NB4 (cell line): Measurements from ENCODE around the gene ERVK3-1.

ENCODE experiments used
- MYC ChIP-seq: IDR thresholded peaks from 2 replicates; pipeline ENCODE4 v1.6.1; 2011; ENCODE audit warnings: low read depth, low read length
- POLR2A ChIP-seq: IDR thresholded peaks from 2 replicates; pipeline ENCODE4 v1.6.1; 2011; ENCODE audit warnings: mild to moderate bottlenecking; ENCODE audit not compliant: insufficient read length; ENCODE audit errors: extremely low read depth
- TF ChIP-seq, protein P1 (sequence below): IDR thresholded peaks from one replicate; pipeline ENCODE4 v1.5.1; 2012; ENCODE audit warnings: low read depth, low read length

DNA sequence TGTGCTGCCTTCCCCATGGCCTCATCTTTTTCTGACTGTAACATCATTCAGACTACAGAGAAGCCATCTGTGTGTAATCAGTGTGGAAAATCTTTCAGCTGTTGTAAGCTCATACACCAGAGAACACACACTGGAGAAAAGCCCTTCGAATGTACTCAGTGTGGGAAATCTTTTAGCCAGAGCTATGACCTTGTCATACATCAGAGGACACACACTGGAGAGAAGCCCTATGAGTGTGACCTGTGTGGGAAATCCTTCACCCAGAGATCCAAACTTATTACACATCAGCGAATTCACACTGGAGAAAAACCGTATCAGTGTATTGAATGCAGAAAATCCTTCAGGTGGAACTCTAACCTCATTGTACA lies 43.6 kb upstream of the ERVK3-1 start:
- TF ChIP-seq POLR2A (no peak), MYC (no peak)
- TF ChIP-seq, protein P1, sequence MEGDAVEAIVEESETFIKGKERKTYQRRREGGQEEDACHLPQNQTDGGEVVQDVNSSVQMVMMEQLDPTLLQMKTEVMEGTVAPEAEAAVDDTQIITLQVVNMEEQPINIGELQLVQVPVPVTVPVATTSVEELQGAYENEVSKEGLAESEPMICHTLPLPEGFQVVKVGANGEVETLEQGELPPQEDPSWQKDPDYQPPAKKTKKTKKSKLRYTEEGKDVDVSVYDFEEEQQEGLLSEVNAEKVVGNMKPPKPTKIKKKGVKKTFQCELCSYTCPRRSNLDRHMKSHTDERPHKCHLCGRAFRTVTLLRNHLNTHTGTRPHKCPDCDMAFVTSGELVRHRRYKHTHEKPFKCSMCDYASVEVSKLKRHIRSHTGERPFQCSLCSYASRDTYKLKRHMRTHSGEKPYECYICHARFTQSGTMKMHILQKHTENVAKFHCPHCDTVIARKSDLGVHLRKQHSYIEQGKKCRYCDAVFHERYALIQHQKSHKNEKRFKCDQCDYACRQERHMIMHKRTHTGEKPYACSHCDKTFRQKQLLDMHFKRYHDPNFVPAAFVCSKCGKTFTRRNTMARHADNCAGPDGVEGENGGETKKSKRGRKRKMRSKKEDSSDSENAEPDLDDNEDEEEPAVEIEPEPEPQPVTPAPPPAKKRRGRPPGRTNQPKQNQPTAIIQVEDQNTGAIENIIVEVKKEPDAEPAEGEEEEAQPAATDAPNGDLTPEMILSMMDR = no peak
